Kidney epithelial cell (primary cell): ENCODE results near the gene SARS1. TPM values are rescaled to one million over a fixed set of nuclear protein-coding genes. Genes with fewer than 3 reads are reported as not detected.
"Not testable (repeated sequence)": the region's sequence is repeated elsewhere in the genome, so short reads cannot be mapped to it uniquely, and the experiment has no call there.

ENCODE experiments used
- DNase-seq: peaks from one replicate; pipeline ENCODE4 v3.0.0-alpha.2; 2010; ENCODE audit warnings: low read depth
- H3K27me3 ChIP-seq: 2 replicates; pipeline ENCODE4 v1.6.0; 2011; ENCODE audit warnings: low read length; ENCODE audit not compliant: control insufficient read depth, insufficient read depth
- H3K36me3 ChIP-seq: 2 replicates; pipeline ENCODE4 v1.5.1; 2011; ENCODE audit warnings: low read length; ENCODE audit not compliant: control insufficient read depth, insufficient read depth
- H3K4me3 ChIP-seq: 2 replicates; pipeline ENCODE4 v1.5.1; 2011; ENCODE audit warnings: low read depth, mild to moderate bottlenecking, control low read depth, low read length
- total RNA-seq: library from RNA; depleted of rRNA; stranded (reverse); fragments of >200 nt; gene quantifications from 2 replicates; pipeline ENCODE4 v1.2.3, GENCODE V29; 2015
- TF ChIP-seq, protein P1 (sequence below): IDR thresholded peaks from 2 replicates; pipeline ENCODE4 v1.5.1; 2011; ENCODE audit warnings: mild to moderate bottlenecking, moderate library complexity, low read length, control low read depth, inconsistent platforms; ENCODE audit not compliant: insufficient read depth, poor library complexity, severe bottlenecking

Gene SARS1
- total RNA-seq, 1 donor from 2014 or later: 411 TPM

DNA sequence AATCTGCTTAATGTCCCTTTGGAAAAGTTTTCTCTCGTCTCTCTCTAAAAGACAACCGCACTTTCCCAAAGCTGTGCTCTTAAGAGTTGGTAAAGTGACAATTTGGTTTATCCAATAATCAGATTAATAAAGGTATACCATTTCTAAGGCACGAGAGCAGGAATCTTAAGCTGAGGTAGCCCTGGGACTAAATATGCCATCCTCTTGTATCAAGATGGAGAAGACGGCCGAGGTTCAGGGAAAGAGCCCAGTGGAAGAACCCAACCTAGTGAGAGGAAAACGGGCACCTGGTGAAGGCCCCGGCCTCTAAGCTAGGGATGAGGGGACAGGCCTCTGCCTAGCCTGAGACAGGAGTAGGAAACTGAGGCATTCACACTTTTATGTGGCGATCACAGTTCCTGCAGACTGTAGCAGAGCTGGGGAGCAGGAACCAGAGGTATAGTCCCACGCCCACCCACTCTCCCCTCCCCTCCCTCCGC, 334 bp upstream of the SARS1 start:
- DNase-seq: no peak
- Histone ChIP-seq H3K27me3 (no peaks in the 10 kb centered on the region), H3K36me3 (no peaks in the 10 kb centered on the region), H3K4me3 (peak overlapping the region; percentile 98)
- TF ChIP-seq, protein P1, sequence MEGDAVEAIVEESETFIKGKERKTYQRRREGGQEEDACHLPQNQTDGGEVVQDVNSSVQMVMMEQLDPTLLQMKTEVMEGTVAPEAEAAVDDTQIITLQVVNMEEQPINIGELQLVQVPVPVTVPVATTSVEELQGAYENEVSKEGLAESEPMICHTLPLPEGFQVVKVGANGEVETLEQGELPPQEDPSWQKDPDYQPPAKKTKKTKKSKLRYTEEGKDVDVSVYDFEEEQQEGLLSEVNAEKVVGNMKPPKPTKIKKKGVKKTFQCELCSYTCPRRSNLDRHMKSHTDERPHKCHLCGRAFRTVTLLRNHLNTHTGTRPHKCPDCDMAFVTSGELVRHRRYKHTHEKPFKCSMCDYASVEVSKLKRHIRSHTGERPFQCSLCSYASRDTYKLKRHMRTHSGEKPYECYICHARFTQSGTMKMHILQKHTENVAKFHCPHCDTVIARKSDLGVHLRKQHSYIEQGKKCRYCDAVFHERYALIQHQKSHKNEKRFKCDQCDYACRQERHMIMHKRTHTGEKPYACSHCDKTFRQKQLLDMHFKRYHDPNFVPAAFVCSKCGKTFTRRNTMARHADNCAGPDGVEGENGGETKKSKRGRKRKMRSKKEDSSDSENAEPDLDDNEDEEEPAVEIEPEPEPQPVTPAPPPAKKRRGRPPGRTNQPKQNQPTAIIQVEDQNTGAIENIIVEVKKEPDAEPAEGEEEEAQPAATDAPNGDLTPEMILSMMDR: no peak

DNA sequence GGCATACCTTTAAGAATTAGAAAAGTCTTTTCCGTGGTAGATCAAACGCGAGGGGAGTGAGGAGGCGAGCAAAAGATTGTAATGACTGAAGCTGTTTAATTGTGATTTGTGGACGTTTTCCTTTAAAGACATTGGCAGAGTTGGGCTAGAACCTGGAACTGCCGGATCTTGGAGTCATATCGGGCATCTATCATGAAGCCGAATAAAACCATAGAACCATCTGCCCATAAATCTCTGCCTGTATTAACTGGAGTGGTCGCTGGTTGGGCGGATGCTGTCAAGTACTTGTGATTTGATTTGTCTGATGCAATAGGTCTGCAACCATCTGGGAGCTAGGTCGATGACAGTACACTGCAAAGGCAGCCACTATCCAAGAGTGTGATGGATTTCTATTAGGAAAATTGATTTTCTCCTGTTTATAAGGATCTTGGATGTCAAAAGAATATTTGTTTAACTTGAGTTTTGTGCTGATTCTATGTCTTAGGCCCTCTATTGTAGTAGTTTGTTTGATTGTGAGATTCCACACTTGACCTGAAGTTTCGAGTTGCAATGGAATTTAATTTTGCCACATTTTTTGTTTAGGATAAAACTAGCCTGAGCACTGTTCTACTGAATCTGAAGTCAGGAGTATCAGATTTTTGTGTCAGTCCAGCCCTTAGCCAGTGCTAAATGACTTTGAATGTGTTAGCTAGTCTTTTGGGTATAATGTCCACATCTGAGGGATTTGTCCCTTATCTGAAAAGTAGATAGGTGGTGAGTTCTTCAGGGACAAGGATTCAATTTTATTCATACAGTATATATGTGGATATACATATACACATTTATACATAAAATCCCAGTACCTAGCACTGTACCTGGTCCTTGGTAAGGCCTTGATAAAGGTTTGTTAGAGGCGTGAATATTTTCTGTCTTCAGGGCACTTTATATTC, 1.2 kb downstream of the SARS1 start:
- peak; percentile 80 for DNase-seq
- Histone ChIP-seq H3K36me3 (no peaks in the 10 kb centered on the region), H3K27me3 (no peaks in the 10 kb centered on the region), H3K4me3 (peak overlapping the region; percentile 98)
- TF ChIP-seq, protein P1: no peak

DNA sequence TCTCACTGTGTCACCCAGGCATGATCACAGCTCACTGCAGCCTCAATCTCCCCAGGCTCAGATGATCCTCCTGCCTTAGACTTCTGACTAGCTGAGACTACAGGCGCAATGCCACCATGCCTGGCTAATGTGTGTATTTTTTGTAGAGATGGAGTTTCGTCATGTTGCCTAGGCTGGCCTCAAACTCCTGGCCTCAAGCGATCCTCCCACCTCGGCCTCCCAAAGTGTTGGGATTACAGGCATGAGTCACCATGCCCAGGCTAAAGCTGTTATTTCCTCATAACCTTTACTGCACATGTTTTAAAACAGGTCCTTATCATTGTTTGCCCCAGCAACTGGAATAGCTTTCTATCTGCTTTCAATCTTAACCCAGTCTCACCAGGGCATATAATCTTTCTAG, 2.9 kb downstream of the SARS1 start:
- H3K36me3 ChIP-seq: no peaks in the 10 kb centered on the region
- no peak for DNase-seq
- H3K4me3 ChIP-seq: no peak overlapping the region
- TF ChIP-seq, protein P1: no peak
- no peaks in the 10 kb centered on the region for H3K27me3 ChIP-seq

DNA sequence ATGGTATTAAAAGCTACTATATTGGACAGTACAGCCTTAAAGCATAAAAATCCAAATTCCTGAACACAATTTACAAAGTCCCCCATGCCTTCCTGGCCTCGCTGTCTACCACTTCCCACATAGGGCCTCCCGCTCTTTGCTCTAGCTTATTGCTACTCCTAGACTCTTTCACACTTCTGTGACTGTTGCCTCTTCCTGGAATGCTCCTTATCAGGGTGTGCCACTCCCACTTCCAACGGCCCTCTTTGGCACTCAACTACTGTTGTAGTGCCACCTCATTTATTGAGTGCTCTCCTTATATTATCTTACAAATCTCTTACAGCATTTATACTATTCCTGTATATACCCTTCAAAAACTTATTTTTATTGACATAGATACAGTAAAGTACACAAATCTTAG, 4.8 kb downstream of the SARS1 start:
- TF ChIP-seq, protein P1: no peak
- no peak for DNase-seq
- H3K4me3 ChIP-seq: no peak overlapping the region
- no peaks in the 10 kb centered on the region for H3K27me3 ChIP-seq
- H3K36me3 ChIP-seq: no peaks in the 10 kb centered on the region

DNA sequence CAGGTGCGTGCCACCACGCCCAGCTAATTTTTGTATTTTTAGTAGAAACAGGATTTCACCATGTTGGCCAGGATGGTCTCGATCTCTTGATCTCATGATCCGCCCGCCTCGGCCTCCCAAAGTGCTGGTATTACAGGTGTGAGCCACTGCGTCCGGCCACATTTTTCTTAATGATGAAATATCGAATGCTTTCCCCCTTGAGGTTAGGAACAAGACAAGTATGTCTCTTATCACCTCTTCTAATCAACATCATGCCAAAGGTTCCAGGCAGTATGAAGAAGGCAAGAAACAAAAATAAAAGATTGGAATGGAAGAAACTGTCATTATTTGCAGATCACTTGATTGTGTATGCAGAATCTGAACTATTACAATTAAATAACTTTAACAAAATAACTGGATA, 7.5 kb downstream of the SARS1 start:
- not testable (repeated sequence) for DNase-seq, H3K27me3 ChIP-seq, H3K4me3 ChIP-seq, H3K36me3 ChIP-seq

DNA sequence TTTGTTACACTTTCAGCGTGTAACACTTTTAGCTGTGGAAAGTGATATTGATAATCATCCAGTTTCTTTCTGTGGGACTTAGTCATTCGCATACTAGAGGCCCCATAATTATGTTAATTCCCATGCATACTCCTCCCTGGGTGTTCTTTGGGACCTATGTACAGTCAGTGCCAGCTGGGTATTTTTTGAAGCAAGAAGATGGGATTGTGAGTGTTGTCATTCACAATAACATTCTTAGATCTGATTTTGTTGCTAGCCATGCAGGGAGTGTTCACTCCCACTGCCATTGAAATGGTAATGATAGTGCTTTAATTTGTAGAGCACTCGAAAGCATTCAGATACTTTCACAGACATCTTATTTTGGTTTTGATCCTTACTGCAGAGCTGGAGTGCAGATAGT, 11.6 kb downstream of the SARS1 start:
- Histone ChIP-seq H3K36me3 (no peaks in the 10 kb centered on the region), H3K4me3 (no peak overlapping the region), H3K27me3 (no peaks in the 10 kb centered on the region)
- no peak for DNase-seq
- TF ChIP-seq, protein P1: no peak
